OCI-LY1 (cell line): ENCODE data around the gene PJA2.

Experiments used
- EZH2 ChIP-seq: fragments of 200-600 bp; sonication (generic), shearing (Covaris generic); IDR thresholded peaks from 2 replicates; pipeline ENCODE4 v1.8.0; 2017; ENCODE audit warnings: borderline replicate concordance, mixed run types, mild to moderate bottlenecking, antibody characterized with exemption, low read length, moderate library complexity, mixed read lengths
- TF ChIP-seq, protein P1 (sequence below): fragments of 200-600 bp; sonication (generic), shearing (Covaris generic); IDR thresholded peaks from 2 replicates; pipeline ENCODE4 v1.5.1; 2017; ENCODE audit warnings: mild to moderate bottlenecking, antibody characterized with exemption, low read length, moderate library complexity, mixed read lengths

DNA sequence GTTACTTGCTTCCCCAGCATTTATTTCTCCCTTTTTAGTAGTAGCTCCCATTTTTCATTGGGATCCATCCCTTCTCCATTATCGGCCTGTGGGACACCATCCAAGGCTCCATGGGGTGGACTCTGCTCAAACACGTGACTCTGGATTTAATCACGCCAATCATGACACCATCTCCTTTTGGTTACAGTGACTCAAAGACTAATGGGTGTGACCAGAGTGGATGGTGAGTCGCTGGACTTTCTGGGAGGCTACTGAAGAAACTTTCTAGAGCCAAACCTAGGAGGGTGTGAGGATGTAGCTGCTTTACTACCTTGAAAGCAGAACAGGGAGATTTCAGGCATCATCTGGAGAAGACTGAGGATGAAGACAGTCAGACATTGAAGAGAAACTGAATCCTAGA is 93.1 kb downstream of the PJA2 start:
- TF ChIP-seq, protein P1, sequence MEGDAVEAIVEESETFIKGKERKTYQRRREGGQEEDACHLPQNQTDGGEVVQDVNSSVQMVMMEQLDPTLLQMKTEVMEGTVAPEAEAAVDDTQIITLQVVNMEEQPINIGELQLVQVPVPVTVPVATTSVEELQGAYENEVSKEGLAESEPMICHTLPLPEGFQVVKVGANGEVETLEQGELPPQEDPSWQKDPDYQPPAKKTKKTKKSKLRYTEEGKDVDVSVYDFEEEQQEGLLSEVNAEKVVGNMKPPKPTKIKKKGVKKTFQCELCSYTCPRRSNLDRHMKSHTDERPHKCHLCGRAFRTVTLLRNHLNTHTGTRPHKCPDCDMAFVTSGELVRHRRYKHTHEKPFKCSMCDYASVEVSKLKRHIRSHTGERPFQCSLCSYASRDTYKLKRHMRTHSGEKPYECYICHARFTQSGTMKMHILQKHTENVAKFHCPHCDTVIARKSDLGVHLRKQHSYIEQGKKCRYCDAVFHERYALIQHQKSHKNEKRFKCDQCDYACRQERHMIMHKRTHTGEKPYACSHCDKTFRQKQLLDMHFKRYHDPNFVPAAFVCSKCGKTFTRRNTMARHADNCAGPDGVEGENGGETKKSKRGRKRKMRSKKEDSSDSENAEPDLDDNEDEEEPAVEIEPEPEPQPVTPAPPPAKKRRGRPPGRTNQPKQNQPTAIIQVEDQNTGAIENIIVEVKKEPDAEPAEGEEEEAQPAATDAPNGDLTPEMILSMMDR = no peak
- no peak for TF ChIP-seq EZH2
